Keratinocyte (primary cell): Measurements from ENCODE around the gene MIPOL1.

Experiments used
- CTCF ChIP-seq, 3 experiments: IDR thresholded peaks in 1 of 3; conservative IDR thresholded peaks in 1 of 3; optimal IDR thresholded peaks in 1 of 3; 2 replicates in 2 of 3; 3 replicates in 1 of 3; pipeline versions ENCODE3 to v1.5.1; 2011; ENCODE audit warnings: low read length in 3 of 3, mild to moderate bottlenecking in 3 of 3, moderate library complexity in 2 of 3, control low read depth in 1 of 3, inconsistent platforms in 1 of 3; ENCODE audit not compliant: insufficient read depth in 2 of 3; ENCODE audit errors: extremely low read depth in 1 of 3
- EZH2 ChIP-seq: IDR thresholded peaks from one replicate; pipeline ENCODE4 v1.6.1; 2012; ENCODE audit warnings: inconsistent platforms, mild to moderate bottlenecking, low read length, moderate library complexity

- TF ChIP-seq CTCF (optimal IDR thresholded peaks at IDR 0.05 in 1 of 3, IDR thresholded peaks at IDR 0.05 in 1 of 3, conservative IDR thresholded peaks at IDR 0.05 in 1 of 3; ENCODE audit: extremely low read depth in 1 of 3, insufficient read depth in 2 of 3, low read length in 3 of 3) (no peak), EZH2 (no peak)
These were observed 200.1 kb downstream of the MIPOL1 start for GRCh38 chr14:37397941-37398215.
